GM18517 (cell line): ENCODE data around the gene INO80C.

Experiments
- ATAC-seq: cut with Tn5 transposase; IDR thresholded peaks from one replicate; pipeline ENCODE4 v1.9.1; 2021; ENCODE audit warnings: mild to moderate bottlenecking, moderate library complexity; ENCODE audit not compliant: unreplicated experiment

The INO80C gene, protein sequence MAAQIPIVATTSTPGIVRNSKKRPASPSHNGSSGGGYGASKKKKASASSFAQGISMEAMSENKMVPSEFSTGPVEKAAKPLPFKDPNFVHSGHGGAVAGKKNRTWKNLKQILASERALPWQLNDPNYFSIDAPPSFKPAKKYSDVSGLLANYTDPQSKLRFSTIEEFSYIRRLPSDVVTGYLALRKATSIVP

DNA sequence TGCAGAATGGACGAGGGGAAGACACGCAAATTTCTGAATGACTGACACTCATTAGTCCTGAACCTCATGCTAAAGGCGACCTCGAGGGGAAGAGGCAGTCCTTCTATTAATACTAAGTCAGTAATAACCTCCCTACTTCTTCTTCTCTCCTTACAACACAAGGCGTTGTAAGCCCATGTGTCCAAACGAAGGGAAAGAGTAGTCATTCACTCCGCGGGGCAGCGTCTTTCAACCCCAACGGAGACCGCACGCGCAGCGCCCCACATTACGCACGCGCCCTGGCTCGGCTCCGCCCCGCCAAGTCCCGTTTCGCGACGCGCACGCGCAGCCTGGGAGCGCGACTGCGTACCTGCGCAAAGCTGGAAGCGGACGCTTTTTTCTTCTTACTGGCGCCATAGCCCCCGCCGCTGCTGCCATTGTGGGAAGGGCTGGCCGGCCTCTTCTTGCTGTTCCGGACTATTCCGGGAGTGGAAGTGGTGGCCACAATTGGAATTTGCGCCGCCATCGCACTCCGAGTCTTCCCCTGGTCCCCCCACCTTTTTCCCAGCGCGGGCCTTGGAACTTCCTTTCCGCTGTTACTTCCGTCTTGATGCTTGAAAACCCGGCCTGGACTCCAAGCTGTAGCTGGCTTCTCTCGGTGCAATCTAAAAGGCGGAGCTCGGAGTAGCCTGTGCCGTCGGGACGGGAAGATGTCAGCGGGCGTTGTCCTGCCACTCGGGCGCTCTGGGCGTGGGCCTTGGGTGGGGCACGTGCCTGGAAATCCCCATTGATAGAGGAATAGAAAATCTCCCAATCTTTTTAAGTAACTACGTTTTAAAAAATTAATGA, at the start of gene INO80C:
Gene INO80C (minus strand): TSS at position 591 of the 828 bp plus-strand sequence. CDS start 86 bp downstream, at position 505.
- peak; percentile 89 for ATAC-seq

- no peak for ATAC-seq
Measured at GRCh38 chr18:35547008-35547605, 49.3 kb upstream of the INO80C start.

DNA sequence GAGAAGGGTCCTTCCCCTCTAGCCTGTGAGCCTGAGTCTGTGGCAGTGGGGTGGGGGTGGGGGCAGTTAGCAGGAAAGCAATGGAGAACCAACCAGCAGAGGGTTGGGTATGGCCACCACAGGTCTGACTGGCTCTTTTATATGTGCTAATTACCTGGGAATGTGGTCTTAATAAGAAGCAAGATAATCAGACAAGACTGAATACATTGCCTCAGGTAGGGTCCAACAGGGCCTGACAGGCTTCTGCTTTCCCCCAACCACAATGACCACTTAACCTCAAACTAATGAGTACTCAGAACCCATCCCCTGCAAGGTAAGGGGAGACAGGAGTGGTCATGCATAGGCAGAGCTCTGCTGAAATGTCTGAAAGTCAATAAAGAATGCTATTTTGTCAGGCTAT, 44.6 kb upstream of the INO80C start:
- ATAC-seq: no peak

DNA sequence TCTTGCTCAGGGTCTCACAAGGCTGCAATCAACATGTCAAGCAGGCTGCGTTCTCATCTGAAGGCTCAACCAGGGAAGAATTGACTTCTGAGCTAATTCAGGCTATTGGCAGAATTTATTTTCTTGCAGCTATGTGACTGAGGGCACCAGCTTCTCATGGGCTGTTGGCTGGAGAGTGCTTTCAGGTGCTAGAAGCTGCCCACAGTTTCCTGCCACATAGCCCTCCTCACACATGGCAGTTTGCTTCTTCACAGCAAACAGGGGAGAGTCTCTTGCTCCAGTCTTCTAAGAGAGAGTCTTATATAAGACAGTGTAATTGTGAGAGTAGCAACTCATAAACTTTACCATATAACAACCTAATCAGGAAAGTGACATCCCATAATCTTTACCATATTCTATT, 37.5 kb upstream of the INO80C start:
- no peak for ATAC-seq

- ATAC-seq: no peak
Measured at GRCh38 chr18:35533916-35534405, 36.2 kb upstream of the INO80C start.

DNA sequence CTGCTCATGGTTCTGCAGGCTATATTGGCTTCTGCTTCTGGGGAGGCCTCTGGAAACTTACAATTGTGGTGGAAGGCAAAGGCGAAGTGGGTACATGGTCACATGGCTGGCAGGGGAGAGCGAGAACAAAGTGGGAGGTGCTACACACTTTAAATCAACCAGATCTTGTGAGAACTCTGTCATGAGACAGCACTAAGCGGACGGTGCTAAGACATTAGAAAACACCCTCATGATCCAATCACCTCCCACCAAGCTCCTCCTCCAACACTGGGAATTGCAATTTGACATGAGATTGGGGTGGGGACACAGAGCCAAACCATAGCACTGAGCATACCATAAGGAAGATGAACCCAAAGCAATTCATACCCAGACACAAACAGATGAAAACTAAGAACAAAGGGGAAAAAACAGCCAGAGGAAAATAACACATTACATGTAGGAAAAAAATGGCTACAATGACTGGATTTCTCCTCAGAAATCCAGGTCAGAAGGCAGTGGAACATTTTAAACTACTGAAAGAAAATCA, 31.1 kb upstream of the INO80C start:
- ATAC-seq: no peak

DNA sequence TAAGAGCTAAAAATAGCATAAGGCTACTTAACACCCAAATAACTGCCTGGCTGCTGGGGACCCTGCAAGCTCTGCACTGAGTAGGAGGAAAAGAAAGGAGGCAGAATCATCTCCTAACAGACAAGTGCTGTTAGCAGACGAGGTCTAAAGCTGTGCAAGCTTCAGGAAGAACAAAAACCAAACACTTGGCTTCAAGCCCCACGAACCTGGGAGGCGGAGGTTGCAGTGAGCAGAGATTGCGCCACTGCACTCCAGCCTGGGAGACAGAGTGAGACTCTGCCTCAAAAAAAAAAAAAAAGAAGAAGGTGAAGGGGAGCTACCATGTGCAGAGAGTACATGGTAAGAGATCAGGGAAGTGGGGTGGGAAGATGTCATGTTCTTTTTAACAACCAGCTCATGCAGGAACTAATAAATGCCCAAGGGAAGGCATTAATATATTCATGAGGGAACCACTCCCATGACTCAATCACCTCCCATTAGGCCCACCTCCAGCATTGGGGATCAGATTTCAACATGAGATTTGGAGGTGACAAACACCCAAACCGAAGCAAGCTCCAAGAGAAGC, 28.8 kb upstream of the INO80C start:
- ATAC-seq: no peak

DNA sequence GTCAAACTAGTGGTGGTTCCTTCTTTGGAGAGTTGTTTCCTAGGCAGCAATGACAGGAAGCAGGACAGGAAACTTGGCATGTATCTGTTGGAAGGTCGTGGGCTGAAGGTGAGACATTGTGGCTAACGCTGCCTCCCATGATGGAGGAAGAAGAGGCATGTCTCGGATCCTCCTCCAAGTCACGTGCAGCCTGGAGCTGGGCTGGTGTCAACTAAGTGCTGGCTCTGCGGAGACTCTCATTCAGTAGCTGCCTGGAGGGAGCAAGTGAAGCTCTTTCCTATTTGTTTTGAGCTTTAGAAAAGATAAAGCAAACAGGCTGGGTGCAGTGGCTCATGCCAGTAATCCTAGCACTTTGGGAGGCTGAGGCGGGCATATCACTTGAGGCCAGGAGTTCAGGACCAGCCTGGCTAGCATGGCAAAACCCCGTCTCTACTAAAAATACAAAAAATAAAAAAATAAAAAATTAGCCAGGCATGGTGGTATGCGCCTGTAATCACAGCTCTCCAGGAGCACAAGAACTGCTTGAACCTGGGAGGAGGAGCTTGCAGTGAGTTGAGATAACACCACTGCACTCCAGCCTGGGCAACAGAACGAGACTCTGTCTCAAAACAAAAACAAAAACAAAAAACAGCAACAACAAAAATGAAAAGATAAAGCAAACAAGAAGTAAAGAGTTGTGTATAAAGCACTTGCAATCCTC, 28.2 kb upstream of the INO80C start:
- ATAC-seq: no peak

- no peak for ATAC-seq
Measured at GRCh38 chr18:35524226-35524625, 26.5 kb upstream of the INO80C start.

GRCh38 chr18:35522130-35522959, 24.6 kb upstream of the INO80C start:
- ATAC-seq: no peak

- no peak for ATAC-seq
Measured at GRCh38 chr18:35521133-35521532, 23.4 kb upstream of the INO80C start.

DNA sequence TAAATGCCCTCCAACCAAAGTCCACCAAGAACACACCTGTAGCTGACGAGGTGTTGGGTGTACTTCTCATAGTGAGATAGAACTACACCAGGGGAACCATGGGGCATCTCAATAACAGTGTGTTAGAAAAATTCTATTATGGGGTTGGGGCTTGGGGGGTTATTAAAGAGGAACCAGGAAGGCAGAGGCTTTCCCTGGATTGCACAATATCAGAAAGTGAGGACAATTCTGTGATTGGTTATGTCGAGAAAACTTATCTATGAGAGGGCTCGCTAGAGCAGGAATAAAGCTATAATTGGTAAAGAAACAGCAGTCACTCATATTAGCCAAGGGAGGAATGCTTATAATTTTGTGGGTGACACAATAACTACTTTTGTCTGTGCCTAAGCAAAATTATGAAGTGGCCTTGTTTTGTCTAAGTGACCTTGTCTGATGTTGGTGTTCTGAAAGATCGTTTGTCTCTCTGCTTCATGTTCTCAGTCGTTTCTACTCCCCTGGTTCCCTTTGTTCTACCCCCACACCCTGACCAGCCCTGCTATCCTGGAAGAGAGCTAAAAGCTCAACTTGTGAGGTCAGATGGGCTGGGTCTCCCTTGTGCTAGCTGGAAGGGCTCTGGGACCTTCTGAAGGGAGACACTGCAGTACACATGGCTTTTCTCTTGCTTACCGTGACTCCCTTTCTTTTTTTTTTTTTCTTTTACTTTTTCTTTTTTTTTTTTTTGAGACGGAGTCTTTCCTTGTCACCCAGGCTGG, 21.6 kb upstream of the INO80C start:
- no peak for ATAC-seq

GRCh38 chr18:35517715-35518114, 20.0 kb upstream of the INO80C start:
- ATAC-seq: no peak

DNA sequence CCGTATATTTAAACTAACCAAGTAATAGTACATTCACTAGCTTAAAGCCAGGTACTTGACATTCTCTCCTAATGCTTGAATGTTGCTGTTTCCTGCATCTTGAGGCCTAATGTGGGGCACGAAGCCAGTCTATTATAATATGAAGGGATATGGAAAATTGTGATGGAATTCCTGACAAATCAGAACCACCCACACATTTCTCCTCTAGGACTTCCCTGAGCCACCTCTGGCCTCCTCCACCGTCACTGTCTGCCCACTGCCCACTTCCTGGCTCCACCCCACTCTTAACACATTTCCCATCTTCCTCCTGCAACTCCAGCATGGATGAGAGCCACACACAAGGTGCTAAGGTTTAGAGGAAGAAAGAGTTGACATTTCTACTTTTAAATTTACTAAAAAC, 19.0 kb upstream of the INO80C start:
- ATAC-seq: no peak

GRCh38 chr18:35516351-35516750, 18.6 kb upstream of the INO80C start:
- no peak for ATAC-seq

DNA sequence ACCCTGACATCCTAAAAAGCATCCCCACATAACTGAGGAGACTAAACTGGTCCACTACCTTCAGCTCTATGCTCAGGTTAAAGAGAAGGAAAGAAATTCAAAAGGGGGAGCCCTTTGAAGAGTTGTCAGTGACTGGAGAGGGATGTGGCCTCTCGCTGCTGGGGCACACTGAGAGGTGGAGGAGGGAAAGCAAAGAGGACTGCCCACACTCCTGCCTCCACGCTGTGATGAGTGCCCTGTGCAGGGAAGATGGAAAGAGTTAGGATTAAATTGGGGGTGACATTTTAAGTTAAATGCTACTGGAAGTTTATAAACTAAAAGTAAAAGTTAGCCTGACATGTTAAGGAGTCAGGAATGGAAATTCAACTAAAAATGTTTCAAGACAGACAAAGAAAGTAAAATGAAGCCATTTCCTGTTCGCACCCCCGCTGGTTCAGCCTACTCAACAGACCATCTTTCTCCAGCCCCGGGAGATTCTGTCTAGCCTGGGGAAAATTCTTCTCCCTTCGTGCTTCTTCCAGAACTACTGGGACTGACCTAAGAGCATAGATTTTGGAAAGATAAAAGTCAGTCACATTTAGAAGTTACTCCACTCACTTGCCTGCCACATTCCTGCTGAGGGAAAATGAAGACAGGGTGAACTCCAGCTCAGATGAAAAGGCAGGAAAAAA, 17.8 kb upstream of the INO80C start:
- no peak for ATAC-seq

- no peak for ATAC-seq
Measured at GRCh38 chr18:35514752-35515459, 17.1 kb upstream of the INO80C start.

DNA sequence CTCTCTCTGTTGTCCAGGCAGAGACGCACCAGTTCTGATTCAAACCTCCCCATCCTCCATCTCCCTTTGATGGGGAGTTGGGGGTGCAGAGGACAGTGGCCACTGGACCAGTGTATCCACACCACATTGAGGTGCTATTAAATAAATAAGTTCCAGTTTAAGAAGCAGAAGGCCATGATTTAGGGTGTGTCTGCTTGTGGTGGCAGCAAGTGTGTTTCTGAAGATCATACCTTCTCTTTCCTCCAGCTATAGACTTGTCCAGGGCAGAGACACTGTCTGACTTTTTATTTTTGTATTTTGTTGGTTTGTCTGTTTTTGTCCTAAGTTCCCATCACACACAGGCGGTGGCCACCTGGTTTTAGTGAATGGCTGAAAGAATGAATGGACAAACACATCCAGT, 16.5 kb upstream of the INO80C start:
- no peak for ATAC-seq
